ENCODE measurements around the gene HECW1.
"Not testable (repeated sequence)": the region's sequence is repeated elsewhere in the genome, so short reads cannot be mapped to it uniquely, and the experiment has no call there.

The HECW1 gene

GRCh38 chr7:43475983-43476382 is 363.5 kb downstream of the HECW1 start:
- DNase-seq (ENCODE audit: low spot score): no peak

GRCh38 chr7:43476896-43477295 is 364.4 kb downstream of the HECW1 start:
- no peak for DNase-seq (ENCODE audit: low spot score)

- no peak for DNase-seq (ENCODE audit: low spot score)
These were observed 366.6 kb downstream of the HECW1 start for GRCh38 chr7:43479042-43479441.

- no peak for DNase-seq (ENCODE audit: low spot score)
These were observed 367.1 kb downstream of the HECW1 start for GRCh38 chr7:43479543-43479942.

GRCh38 chr7:43480581-43480980 is 368.1 kb downstream of the HECW1 start:
- DNase-seq (ENCODE audit: low spot score): no peak

- no peak for DNase-seq (ENCODE audit: low spot score)
These were observed 369.6 kb downstream of the HECW1 start for GRCh38 chr7:43481902-43482678.

- no peak for DNase-seq (ENCODE audit: low spot score)
These were observed 370.3 kb downstream of the HECW1 start for GRCh38 chr7:43482679-43483252.

- DNase-seq (ENCODE audit: low spot score): no peak
These were observed 372.4 kb downstream of the HECW1 start for GRCh38 chr7:43484678-43485395.

GRCh38 chr7:43485580-43485979 is 373.1 kb downstream of the HECW1 start:
- no peak for DNase-seq (ENCODE audit: low spot score)

GRCh38 chr7:43486008-43486407 is 373.6 kb downstream of the HECW1 start:
- not testable (repeated sequence) for DNase-seq (ENCODE audit: low spot score)

GRCh38 chr7:43486634-43487033 is 374.2 kb downstream of the HECW1 start:
- DNase-seq (ENCODE audit: low spot score): no peak

- no peak for DNase-seq (ENCODE audit: low spot score)
These were observed 375.3 kb downstream of the HECW1 start for GRCh38 chr7:43487731-43488073.

GRCh38 chr7:43489257-43489656 is 376.8 kb downstream of the HECW1 start:
- no peak for DNase-seq (ENCODE audit: low spot score)

- DNase-seq (ENCODE audit: low spot score): no peak
These were observed 377.6 kb downstream of the HECW1 start for GRCh38 chr7:43490016-43490415.

GRCh38 chr7:43491123-43491522 is 378.7 kb downstream of the HECW1 start:
- DNase-seq (ENCODE audit: low spot score): no peak

GRCh38 chr7:43491984-43492383 is 379.5 kb downstream of the HECW1 start:
- DNase-seq (ENCODE audit: low spot score): no peak

- DNase-seq (ENCODE audit: low spot score): no peak
These were observed 380.4 kb downstream of the HECW1 start for GRCh38 chr7:43492896-43493295.

- no peak for DNase-seq (ENCODE audit: low spot score)
These were observed 383.1 kb downstream of the HECW1 start for GRCh38 chr7:43495572-43495971.

GRCh38 chr7:43496596-43496995 is 384.1 kb downstream of the HECW1 start:
- no peak for DNase-seq (ENCODE audit: low spot score)

GRCh38 chr7:43501870-43502269 is 389.4 kb downstream of the HECW1 start:
- DNase-seq (ENCODE audit: low spot score): no peak

GRCh38 chr7:43502941-43503340 is 390.5 kb downstream of the HECW1 start:
- DNase-seq (ENCODE audit: low spot score): no peak

GRCh38 chr7:43505412-43505811 is 393.0 kb downstream of the HECW1 start:
- no peak for DNase-seq (ENCODE audit: low spot score)

GRCh38 chr7:43506460-43506859 is 394.0 kb downstream of the HECW1 start:
- no peak for DNase-seq (ENCODE audit: low spot score)

All from hematopoietic multipotent progenitor cell treated with erythropoietin and hydrocortisone succinate and interleukin-3 and kit ligand, for 17 days (in vitro differentiated cells).